SU-DHL-6 (cell line): ENCODE data around the gene ADPRS.

Source experiments
- H2AFZ ChIP-seq: fragments of 200-600 bp; sonication (generic); 2 replicates; pipeline ENCODE4 v1.6.1; 2014; ENCODE audit warnings: low read depth, mild to moderate bottlenecking, moderate library complexity, mixed read lengths, antibody characterized with exemption, low read length; ENCODE audit not compliant: severe bottlenecking
- H3F3A ChIP-seq: fragments of 200-600 bp; shearing (Covaris generic); 2 replicates; pipeline ENCODE4 v1.6.0; 2016; ENCODE audit warnings: antibody characterized with exemption, mild to moderate bottlenecking; ENCODE audit not compliant: insufficient read depth
- H3K27ac ChIP-seq: fragments of 200-600 bp; sonication (generic); 2 replicates; pipeline ENCODE4 v1.5.1; 2016; ENCODE audit warnings: low read depth, mild to moderate bottlenecking, low read length, moderate library complexity, mixed read lengths
- H3K27me3 ChIP-seq: fragments of 200-600 bp; sonication (generic), shearing (Covaris generic); 2 replicates; pipeline ENCODE4 v1.6.0; 2014; ENCODE audit warnings: mild to moderate bottlenecking, low read length
- H3K36me3 ChIP-seq: fragments of 200-600 bp; sonication (generic); 2 replicates; pipeline ENCODE4 v1.6.1; 2014; ENCODE audit warnings: mild to moderate bottlenecking, low read length, mixed read lengths
- H3K4me2 ChIP-seq: fragments of 300-600, 200-600 bp; shearing (Covaris generic), sonication (generic); 2 replicates; pipeline ENCODE4 v1.6.0; 2014; ENCODE audit warnings: low read length, low read depth, mild to moderate bottlenecking; ENCODE audit not compliant: poor library complexity, severe bottlenecking
- H3K4me3 ChIP-seq: fragments of 200-600 bp; sonication (generic); 2 replicates; pipeline ENCODE4 v1.5.1; 2014; ENCODE audit warnings: antibody characterized with exemption, low read length, mild to moderate bottlenecking, mixed read lengths; ENCODE audit not compliant: insufficient read depth, poor library complexity, severe bottlenecking
- H3K79me2 ChIP-seq: fragments of 200-600 bp; sonication (generic); 2 replicates; pipeline ENCODE4 v1.6.1; 2014; ENCODE audit warnings: mild to moderate bottlenecking, low read length, moderate library complexity; ENCODE audit not compliant: insufficient read depth
- H3K9ac ChIP-seq: fragments of 200-600 bp; sonication (generic); 2 replicates; pipeline ENCODE4 v1.7.0; 2014; ENCODE audit warnings: mild to moderate bottlenecking, low read length
- H3K9me2 ChIP-seq: fragments of 200-600 bp; sonication (generic); replicated peaks from 2 replicates; pipeline ENCODE4 v1.6.1; 2014; ENCODE audit warnings: low read length; ENCODE audit not compliant: insufficient read depth
- H3K9me3 ChIP-seq: fragments of 200-600 bp; sonication (generic); 2 replicates; pipeline ENCODE4 v1.6.1; 2014; ENCODE audit warnings: low read length, mixed read lengths; ENCODE audit not compliant: insufficient read depth
- H4K20me1 ChIP-seq: fragments of 200-600 bp; sonication (generic); 2 replicates; pipeline ENCODE4 v1.6.1; 2014; ENCODE audit warnings: low read depth, mild to moderate bottlenecking, antibody characterized with exemption, low read length, moderate library complexity, mixed read lengths
- EZH2phosphoT487 ChIP-seq: fragments of 200-600 bp; sonication (generic), shearing (Covaris generic); conservative IDR thresholded peaks from 2 replicates; pipeline ENCODE4 v1.6.1; 2018; ENCODE audit warnings: mild to moderate bottlenecking, antibody characterized with exemption, low read length, moderate library complexity, mixed read lengths
- TF ChIP-seq, protein P1 (sequence below): fragments of 200-600 bp; sonication (generic); IDR thresholded peaks from one replicate; pipeline ENCODE4 v1.5.1; 2017; ENCODE audit warnings: antibody characterized with exemption, mild to moderate bottlenecking, low read length, moderate library complexity; ENCODE audit not compliant: insufficient read depth, poor library complexity, severe bottlenecking

Gene ADPRS

GRCh38 chr1:36081926-36082485, 6.7 kb upstream of the ADPRS start:
- no peaks in the 10 kb centered on the region for H3K9me3 ChIP-seq
- H3K79me2 ChIP-seq, result no peaks in the 10 kb centered on the region
- H3K9ac ChIP-seq, result no peak overlapping the region
- no peak for TF ChIP-seq EZH2phosphoT487
- TF ChIP-seq, protein P1, sequence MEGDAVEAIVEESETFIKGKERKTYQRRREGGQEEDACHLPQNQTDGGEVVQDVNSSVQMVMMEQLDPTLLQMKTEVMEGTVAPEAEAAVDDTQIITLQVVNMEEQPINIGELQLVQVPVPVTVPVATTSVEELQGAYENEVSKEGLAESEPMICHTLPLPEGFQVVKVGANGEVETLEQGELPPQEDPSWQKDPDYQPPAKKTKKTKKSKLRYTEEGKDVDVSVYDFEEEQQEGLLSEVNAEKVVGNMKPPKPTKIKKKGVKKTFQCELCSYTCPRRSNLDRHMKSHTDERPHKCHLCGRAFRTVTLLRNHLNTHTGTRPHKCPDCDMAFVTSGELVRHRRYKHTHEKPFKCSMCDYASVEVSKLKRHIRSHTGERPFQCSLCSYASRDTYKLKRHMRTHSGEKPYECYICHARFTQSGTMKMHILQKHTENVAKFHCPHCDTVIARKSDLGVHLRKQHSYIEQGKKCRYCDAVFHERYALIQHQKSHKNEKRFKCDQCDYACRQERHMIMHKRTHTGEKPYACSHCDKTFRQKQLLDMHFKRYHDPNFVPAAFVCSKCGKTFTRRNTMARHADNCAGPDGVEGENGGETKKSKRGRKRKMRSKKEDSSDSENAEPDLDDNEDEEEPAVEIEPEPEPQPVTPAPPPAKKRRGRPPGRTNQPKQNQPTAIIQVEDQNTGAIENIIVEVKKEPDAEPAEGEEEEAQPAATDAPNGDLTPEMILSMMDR, result no peak
- H3K9me2 ChIP-seq, result no peaks in the 10 kb centered on the region
- no peaks in the 10 kb centered on the region for H3K27me3 ChIP-seq
- H3K4me2 ChIP-seq, result no peak overlapping the region
- no peak overlapping the region for H2AFZ ChIP-seq
- no peak overlapping the region for H3K27ac ChIP-seq
- no peaks in the 10 kb centered on the region for H3F3A ChIP-seq
- H3K36me3 ChIP-seq, result no peaks in the 10 kb centered on the region
- no peak overlapping the region for H3K4me3 ChIP-seq
- H4K20me1 ChIP-seq, result no peaks in the 10 kb centered on the region

DNA sequence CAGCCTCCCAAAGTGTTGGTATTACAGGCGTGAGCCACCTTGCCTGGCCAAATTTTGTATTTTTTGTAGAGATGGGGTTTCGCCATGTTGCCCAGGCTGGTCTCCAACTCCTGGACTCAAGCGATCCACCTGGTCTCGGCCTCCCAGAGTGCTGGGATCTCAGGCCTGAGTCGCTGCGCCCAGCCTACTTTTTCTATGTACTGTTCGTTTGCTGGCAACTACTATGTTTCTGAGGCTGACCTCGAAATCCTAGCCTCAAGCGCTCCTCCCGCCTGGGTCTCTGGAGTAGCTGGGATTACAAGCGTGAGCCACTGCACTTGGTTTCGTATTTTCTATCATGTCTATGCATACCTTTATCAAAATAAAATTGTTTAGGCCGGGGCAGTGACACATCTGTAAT, 5.5 kb upstream of the ADPRS start:
- H3K9me3 ChIP-seq, result no peaks in the 10 kb centered on the region
- H3K27ac ChIP-seq, result no peak overlapping the region
- H3K36me3 ChIP-seq, result no peaks in the 10 kb centered on the region
- no peak for TF ChIP-seq EZH2phosphoT487
- TF ChIP-seq, protein P1, result no peak
- H3F3A ChIP-seq, result no peaks in the 10 kb centered on the region
- H2AFZ ChIP-seq, result no peak overlapping the region
- no peaks in the 10 kb centered on the region for H3K79me2 ChIP-seq
- no peak overlapping the region for H3K4me2 ChIP-seq
- no peaks in the 10 kb centered on the region for H4K20me1 ChIP-seq
- no peak overlapping the region for H3K9ac ChIP-seq
- no peaks in the 10 kb centered on the region for H3K9me2 ChIP-seq
- no peak overlapping the region for H3K4me3 ChIP-seq
- H3K27me3 ChIP-seq, result no peaks in the 10 kb centered on the region

DNA sequence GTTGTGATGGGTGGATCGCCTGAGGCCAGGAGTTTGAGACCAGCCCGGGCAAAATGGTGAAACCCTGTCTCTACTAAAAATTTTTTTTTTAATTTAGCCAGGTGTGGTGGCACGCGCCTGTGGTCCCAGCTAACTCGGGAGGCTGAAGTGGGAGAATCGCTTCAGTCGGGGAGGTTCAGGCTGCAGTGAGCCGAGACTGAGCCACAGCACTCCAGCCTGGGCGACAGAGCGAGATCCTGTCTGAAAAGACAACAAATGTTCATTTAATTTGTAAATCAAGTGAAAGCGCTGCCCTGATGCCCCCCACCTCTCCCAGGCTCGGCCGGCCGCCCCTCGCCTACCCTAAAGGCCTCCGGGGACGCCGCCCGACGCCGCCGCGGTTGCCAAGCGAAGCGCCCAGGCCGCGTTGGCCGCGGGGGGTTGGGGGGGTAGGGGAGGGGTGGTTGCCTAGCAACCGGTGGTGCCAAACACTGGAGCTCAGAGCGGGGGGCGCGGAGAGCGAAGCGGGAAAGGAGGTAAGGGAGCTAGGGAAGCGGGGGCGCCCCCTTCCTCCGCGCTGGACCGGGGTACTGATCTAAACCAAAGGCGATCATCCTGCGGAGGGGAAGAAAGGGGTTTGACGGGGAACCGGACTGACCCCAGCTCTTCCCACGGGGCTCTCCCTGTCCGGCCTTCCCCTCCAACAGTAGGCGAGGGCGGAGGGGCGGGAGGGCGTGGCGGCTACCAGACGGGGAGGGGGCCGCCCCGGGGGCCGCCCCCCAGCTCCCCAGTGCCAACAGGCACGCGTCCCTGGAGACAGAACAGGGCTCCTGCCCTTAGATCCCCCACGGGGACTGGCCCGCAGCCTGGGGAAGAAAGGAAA, 4.8 kb upstream of the ADPRS start, which contains the start of gene TEKT2:
Gene TEKT2 (plus strand): TSS at position 460 of the 862 bp plus-strand sequence. CDS start 828 bp downstream, outside the sequence.
- Histone ChIP-seq H3F3A (no peaks in the 10 kb centered on the region), H3K27me3 (no peaks in the 10 kb centered on the region), H3K4me2 (no peak within 1 kb of the TSS), H3K9me2 (no peaks in the 10 kb centered on the region), H3K9me3 (no peaks in the 10 kb centered on the region), H2AFZ (no peak within 1 kb of the TSS), H3K9ac (no peak within 1 kb of the TSS), H3K36me3 (no peaks in the 10 kb centered on the region), H3K79me2 (no peaks in the 10 kb centered on the region; the same call in 1 of the 2 replicates), H3K4me3 (no peak within 1 kb of the TSS), H4K20me1 (no peaks in the 10 kb centered on the region), H3K27ac (no peak within 1 kb of the TSS)
- TF ChIP-seq EZH2phosphoT487, result no peak
- TF ChIP-seq, protein P1, result no peak
